ENCODE measurements around the gene ADRB2. TPM values are rescaled to one million over a fixed set of nuclear protein-coding genes. Genes with fewer than 3 reads are reported as not detected.

Gene ADRB2
- total RNA-seq, 1 donor from 2014 or later, result 0.12 TPM

DNA sequence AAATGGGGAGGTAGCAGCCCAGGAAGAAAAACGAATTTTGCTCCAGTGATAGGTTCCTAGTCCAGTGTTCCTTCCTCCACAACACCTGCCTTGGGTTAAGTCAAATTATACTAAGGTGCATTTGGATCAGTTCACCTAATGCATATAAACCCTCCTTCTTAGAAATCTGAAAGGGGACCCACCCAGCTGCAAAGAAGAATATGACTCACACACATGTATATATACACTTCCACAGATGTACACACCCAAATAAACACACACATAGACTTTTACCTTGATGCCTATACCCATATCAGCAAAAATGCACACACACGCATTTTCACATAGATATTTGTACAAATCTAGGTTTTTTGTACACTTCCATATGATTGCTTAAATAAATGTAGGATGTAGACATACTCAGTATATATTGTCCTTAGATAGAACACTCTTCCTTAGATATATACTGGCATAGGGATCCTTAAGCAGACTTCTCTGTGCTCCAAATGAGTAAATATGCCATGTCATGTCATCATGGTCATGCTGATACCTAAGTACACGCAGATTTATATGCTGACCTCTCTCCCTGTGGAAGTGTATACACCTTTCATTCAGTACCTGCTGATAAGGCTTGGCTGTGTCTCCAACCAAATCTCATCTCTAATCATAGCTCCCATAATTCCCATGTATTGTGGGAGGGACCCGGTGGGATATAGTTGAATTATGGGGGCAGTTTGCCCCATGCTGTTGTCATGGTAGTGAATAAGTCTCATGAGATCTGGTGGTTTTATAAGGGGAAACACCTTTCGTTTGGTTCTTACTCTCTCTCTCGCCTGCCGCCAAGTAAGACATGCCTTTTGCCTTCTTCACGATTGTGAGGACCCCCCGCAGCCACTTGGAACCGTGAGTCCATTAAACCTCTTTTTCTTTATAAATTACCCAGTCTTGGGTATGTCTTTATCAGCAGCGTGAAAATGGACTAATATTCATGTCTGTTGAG is 10.2 kb downstream of the ADRB2 start:
- no peak for DNase-seq (ENCODE audit: low spot score, unreplicated experiment)
- H3K27ac Mint-ChIP-seq, result no peak overlapping the region
- H3K4me1 Mint-ChIP-seq (ENCODE audit: low read depth), result no peaks in the 10 kb centered on the region
- no peak overlapping the region for H3K4me3 Mint-ChIP-seq (ENCODE audit: low read depth)
- no peaks in the 10 kb centered on the region for H3K36me3 Mint-ChIP-seq (ENCODE audit: insufficient read depth)
- TF ChIP-seq, protein P1, sequence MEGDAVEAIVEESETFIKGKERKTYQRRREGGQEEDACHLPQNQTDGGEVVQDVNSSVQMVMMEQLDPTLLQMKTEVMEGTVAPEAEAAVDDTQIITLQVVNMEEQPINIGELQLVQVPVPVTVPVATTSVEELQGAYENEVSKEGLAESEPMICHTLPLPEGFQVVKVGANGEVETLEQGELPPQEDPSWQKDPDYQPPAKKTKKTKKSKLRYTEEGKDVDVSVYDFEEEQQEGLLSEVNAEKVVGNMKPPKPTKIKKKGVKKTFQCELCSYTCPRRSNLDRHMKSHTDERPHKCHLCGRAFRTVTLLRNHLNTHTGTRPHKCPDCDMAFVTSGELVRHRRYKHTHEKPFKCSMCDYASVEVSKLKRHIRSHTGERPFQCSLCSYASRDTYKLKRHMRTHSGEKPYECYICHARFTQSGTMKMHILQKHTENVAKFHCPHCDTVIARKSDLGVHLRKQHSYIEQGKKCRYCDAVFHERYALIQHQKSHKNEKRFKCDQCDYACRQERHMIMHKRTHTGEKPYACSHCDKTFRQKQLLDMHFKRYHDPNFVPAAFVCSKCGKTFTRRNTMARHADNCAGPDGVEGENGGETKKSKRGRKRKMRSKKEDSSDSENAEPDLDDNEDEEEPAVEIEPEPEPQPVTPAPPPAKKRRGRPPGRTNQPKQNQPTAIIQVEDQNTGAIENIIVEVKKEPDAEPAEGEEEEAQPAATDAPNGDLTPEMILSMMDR (IDR thresholded peaks at IDR 0.05; ENCODE audit: unreplicated experiment), result no peak
- no peaks in the 10 kb centered on the region for H3K9me3 Mint-ChIP-seq (ENCODE audit: low read depth)
- peaks cover 21% of the 10 kb centered on the region for H3K27me3 Mint-ChIP-seq

DNA sequence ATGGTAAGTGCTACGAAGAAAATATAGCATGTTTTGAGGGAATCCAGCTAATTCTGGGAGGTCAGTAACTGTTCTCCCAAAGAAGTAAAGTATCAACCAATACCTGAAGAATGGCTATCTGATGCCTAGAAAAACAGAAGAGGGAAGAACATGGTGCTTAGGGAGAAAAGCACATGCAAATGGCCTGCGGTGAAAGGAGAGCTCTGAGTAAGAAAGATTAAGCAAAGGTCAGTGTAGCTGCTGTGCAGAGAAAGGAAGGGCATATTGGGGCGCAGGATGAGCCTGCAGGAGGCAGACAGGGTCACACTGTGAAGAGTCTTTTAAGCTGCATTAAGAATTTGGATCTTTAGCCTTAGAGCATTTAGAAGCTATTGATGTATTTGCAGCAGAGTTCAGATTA is 11.0 kb downstream of the ADRB2 start:
- no peaks in the 10 kb centered on the region for H3K4me1 Mint-ChIP-seq (ENCODE audit: low read depth)
- peaks cover 15% of the 10 kb centered on the region for H3K27me3 Mint-ChIP-seq
- H3K4me3 Mint-ChIP-seq (ENCODE audit: low read depth), result no peak overlapping the region
- no peak overlapping the region for H3K27ac Mint-ChIP-seq
- DNase-seq (ENCODE audit: low spot score, unreplicated experiment), result no peak
- H3K9me3 Mint-ChIP-seq (ENCODE audit: low read depth), result no peaks in the 10 kb centered on the region
- H3K36me3 Mint-ChIP-seq (ENCODE audit: insufficient read depth), result no peaks in the 10 kb centered on the region
- TF ChIP-seq, protein P1 (IDR thresholded peaks at IDR 0.05; ENCODE audit: unreplicated experiment), result no peak

DNA sequence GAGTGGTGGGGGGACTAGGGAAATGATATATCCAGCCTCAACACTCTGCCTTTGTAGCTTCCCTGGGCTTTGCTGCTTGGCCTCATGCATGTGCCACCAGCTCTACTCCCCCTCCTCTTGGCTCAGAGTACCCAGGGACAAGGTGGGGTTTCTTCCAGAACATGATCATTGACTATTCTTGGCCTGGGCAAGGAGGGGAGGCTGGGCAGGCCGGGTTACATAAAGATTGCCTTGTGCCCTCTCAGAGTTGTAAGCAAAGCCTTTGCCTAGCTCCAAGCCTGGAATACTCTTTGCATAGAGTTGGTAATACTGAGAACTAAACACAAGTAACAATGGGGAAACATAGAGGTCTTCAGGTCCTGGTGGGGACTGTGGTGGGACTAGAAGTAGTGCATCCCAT is 11.9 kb downstream of the ADRB2 start:
- H3K27me3 Mint-ChIP-seq, result peaks cover 8% of the 10 kb centered on the region
- no peaks in the 10 kb centered on the region for H3K9me3 Mint-ChIP-seq (ENCODE audit: low read depth)
- no peaks in the 10 kb centered on the region for H3K36me3 Mint-ChIP-seq (ENCODE audit: insufficient read depth)
- no peak for DNase-seq (ENCODE audit: low spot score, unreplicated experiment)
- no peak overlapping the region for H3K27ac Mint-ChIP-seq
- no peaks in the 10 kb centered on the region for H3K4me1 Mint-ChIP-seq (ENCODE audit: low read depth)
- H3K4me3 Mint-ChIP-seq (ENCODE audit: low read depth), result no peak overlapping the region
- TF ChIP-seq, protein P1 (IDR thresholded peaks at IDR 0.05; ENCODE audit: unreplicated experiment), result no peak

DNA sequence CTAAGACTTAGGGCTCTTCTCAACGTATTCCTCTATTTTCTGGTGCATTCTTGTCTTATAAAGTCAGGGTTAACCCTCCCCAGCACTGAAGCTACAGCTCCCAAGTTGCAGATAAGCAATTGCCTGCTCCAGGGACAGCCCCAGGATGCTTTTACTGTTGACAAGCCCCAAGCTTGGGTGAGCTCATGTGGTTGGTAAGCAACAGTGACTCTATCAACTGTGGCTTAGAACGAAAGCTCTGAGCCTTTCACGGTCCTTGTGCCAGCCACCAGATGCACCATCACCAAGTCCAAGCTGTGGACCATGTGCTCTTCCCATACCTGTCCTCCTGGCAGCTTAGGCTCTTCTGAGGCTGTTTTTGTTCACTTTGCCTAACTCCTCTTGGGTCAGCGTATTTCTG is 13.5 kb downstream of the ADRB2 start:
- DNase-seq (ENCODE audit: low spot score, unreplicated experiment), result no peak
- Mint-ChIP-seq H3K27me3 (peaks cover 11% of the 10 kb centered on the region), H3K4me1 (ENCODE audit: low read depth) (no peaks in the 10 kb centered on the region), H3K4me3 (ENCODE audit: low read depth) (no peak overlapping the region), H3K36me3 (ENCODE audit: insufficient read depth) (no peaks in the 10 kb centered on the region), H3K9me3 (ENCODE audit: low read depth) (no peaks in the 10 kb centered on the region), H3K27ac (no peak overlapping the region)
- TF ChIP-seq, protein P1 (IDR thresholded peaks at IDR 0.05; ENCODE audit: unreplicated experiment), result no peak

DNA sequence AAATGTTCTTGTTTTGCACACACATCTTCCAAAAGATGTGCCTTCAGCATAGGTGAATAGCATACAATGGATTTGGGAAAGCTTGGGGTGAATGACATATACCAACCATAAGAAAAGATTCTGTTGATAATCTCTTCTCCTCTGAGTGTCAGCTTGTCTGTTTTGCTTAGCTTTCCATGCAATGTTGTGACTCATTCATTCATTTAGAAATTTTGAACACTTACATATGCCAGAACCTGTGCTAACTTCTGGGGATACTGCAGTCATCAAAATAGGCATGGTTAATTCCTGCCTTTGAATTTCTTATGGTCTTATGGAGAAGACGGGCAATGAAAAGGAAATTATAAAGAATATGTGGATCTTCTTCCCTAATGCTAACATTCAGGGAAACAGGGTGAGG is 14.1 kb downstream of the ADRB2 start:
- no peaks in the 10 kb centered on the region for H3K36me3 Mint-ChIP-seq (ENCODE audit: insufficient read depth)
- no peak overlapping the region for H3K27ac Mint-ChIP-seq
- no peaks in the 10 kb centered on the region for H3K4me1 Mint-ChIP-seq (ENCODE audit: low read depth)
- TF ChIP-seq, protein P1 (IDR thresholded peaks at IDR 0.05; ENCODE audit: unreplicated experiment), result no peak
- H3K27me3 Mint-ChIP-seq, result peaks cover 11% of the 10 kb centered on the region
- no peak for DNase-seq (ENCODE audit: low spot score, unreplicated experiment)
- H3K4me3 Mint-ChIP-seq (ENCODE audit: low read depth), result no peak overlapping the region
- no peaks in the 10 kb centered on the region for H3K9me3 Mint-ChIP-seq (ENCODE audit: low read depth)

All from progenitor cell of endocrine pancreas (in vitro differentiated cells).